GM12875 (cell line): ENCODE data around the gene CENPVL3.
"Not testable (repeated sequence)": the region's sequence is repeated elsewhere in the genome, so short reads cannot be mapped to it uniquely, and the experiment has no call there.

Experiments used
- H3K4me3 ChIP-seq: one replicate; pipeline ENCODE4 v1.5.1; 2011; ENCODE audit warnings: low read depth, low read length, control low read depth
- CTCF ChIP-seq: IDR thresholded peaks from 2 replicates; pipeline ENCODE4 v1.5.1; 2011; ENCODE audit warnings: low read depth, mild to moderate bottlenecking, control low read depth, inconsistent platforms, low read length, moderate library complexity, borderline replicate concordance; ENCODE audit not compliant: insufficient read depth

Gene CENPVL3

GRCh38 chrX:51618241-51619155, at the start of gene CENPVL3:
Gene CENPVL3, minus strand, starts transcription at chrX:51618912. Its CDS starts 39 bp downstream, at chrX:51618873.
- H3K4me3 ChIP-seq: not testable (repeated sequence)

- TF ChIP-seq CTCF: no peak
- H3K4me3 ChIP-seq: no peak overlapping the region
Measured at GRCh38 chrX:51665981-51666380, 47.3 kb upstream of the CENPVL3 start.

- TF ChIP-seq CTCF: no peak
- H3K4me3 ChIP-seq: no peak overlapping the region
Measured at GRCh38 chrX:51643377-51643776, 24.7 kb upstream of the CENPVL3 start.

GRCh38 chrX:51641421-51642021, 22.8 kb upstream of the CENPVL3 start:
- TF ChIP-seq CTCF: peak; percentile 22; the same call in 1 of the 2 replicates
- no peak overlapping the region for H3K4me3 ChIP-seq

- not testable (repeated sequence) for H3K4me3 ChIP-seq
Measured at GRCh38 chrX:51636511-51636910, 17.8 kb upstream of the CENPVL3 start.

- TF ChIP-seq CTCF: peak; percentile 43; the same call in 1 of the 2 replicates
- no peak overlapping the region for H3K4me3 ChIP-seq
Measured at GRCh38 chrX:51614353-51615012, 4.2 kb downstream of the CENPVL3 start.

GRCh38 chrX:51608766-51609165, 9.9 kb downstream of the CENPVL3 start:
- TF ChIP-seq CTCF: no peak
- H3K4me3 ChIP-seq: no peak overlapping the region

- TF ChIP-seq CTCF: no peak
- H3K4me3 ChIP-seq: no peak overlapping the region
Measured at GRCh38 chrX:51608126-51608525, 10.6 kb downstream of the CENPVL3 start.
